ENCODE results near the gene BST1.

BST1 gene

DNA sequence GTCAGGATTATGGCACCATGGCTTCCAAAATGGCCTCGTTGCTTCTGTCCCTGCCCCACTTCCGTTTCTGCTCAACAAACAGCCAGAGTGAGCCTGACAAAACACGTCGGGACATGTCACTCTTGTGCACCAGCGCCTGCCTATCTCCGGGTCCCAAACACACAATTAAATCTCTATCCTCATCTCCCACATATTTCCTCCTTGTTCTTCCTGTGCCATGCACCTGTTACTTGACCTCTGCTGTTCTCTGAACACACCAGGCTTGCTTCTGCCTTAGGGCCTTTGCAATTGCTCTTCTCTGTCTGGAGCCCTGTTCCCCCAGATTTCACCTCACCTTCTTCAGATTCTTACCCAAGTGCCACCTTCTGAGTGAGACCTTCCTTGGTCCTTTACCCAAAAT lies 62.5 kb downstream of the BST1 start:
- Mint-ChIP-seq H3K27me3 (ENCODE audit: low read depth, poor library complexity) (peaks cover 8% of the 10 kb centered on the region), H3K36me3 (ENCODE audit: low read depth) (no peaks in the 10 kb centered on the region), H3K4me1 (no peaks in the 10 kb centered on the region), H3K9me3 (no peaks in the 10 kb centered on the region), H3K4me3 (no peak overlapping the region), H3K27ac (no peak overlapping the region)
- DNase-seq = no peak
- TF ChIP-seq, protein P1, sequence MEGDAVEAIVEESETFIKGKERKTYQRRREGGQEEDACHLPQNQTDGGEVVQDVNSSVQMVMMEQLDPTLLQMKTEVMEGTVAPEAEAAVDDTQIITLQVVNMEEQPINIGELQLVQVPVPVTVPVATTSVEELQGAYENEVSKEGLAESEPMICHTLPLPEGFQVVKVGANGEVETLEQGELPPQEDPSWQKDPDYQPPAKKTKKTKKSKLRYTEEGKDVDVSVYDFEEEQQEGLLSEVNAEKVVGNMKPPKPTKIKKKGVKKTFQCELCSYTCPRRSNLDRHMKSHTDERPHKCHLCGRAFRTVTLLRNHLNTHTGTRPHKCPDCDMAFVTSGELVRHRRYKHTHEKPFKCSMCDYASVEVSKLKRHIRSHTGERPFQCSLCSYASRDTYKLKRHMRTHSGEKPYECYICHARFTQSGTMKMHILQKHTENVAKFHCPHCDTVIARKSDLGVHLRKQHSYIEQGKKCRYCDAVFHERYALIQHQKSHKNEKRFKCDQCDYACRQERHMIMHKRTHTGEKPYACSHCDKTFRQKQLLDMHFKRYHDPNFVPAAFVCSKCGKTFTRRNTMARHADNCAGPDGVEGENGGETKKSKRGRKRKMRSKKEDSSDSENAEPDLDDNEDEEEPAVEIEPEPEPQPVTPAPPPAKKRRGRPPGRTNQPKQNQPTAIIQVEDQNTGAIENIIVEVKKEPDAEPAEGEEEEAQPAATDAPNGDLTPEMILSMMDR (IDR thresholded peaks at IDR 0.05) = no peak

GRCh38 chr4:15765910-15766697 lies 63.2 kb downstream of the BST1 start:
- Mint-ChIP-seq H3K9me3 (no peaks in the 10 kb centered on the region), H3K4me1 (no peaks in the 10 kb centered on the region), H3K36me3 (ENCODE audit: low read depth) (no peaks in the 10 kb centered on the region), H3K4me3 (no peak overlapping the region), H3K27ac (no peak overlapping the region), H3K27me3 (ENCODE audit: low read depth, poor library complexity) (peaks cover 8% of the 10 kb centered on the region)
- no peak for DNase-seq
- TF ChIP-seq, protein P1 (IDR thresholded peaks at IDR 0.05) = no peak

DNA sequence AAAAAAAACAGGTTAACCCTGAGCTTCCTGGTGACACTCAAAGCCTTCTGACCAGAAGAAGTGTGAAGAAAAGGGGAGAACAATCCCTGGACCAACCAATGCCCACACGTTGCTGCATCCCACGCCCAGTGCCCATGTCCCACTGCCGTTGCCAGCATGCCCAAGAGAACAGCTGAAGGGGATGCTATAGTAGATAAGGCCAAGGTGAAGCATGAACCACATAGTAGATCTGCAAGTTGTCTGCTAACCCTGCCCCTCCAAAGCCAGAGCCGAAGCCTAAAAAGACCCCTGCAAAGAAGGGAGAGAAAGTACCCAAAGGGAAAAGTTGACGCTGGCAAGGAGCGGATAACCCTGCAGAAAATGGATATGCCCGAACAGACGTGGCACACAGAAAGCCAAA lies 64.0 kb downstream of the BST1 start:
- Mint-ChIP-seq H3K27ac (no peak overlapping the region), H3K36me3 (ENCODE audit: low read depth) (no peaks in the 10 kb centered on the region), H3K4me1 (no peaks in the 10 kb centered on the region), H3K4me3 (no peak overlapping the region), H3K27me3 (ENCODE audit: low read depth, poor library complexity) (peaks cover 11% of the 10 kb centered on the region), H3K9me3 (no peaks in the 10 kb centered on the region)
- DNase-seq = no peak
- TF ChIP-seq, protein P1 (IDR thresholded peaks at IDR 0.05) = no peak

DNA sequence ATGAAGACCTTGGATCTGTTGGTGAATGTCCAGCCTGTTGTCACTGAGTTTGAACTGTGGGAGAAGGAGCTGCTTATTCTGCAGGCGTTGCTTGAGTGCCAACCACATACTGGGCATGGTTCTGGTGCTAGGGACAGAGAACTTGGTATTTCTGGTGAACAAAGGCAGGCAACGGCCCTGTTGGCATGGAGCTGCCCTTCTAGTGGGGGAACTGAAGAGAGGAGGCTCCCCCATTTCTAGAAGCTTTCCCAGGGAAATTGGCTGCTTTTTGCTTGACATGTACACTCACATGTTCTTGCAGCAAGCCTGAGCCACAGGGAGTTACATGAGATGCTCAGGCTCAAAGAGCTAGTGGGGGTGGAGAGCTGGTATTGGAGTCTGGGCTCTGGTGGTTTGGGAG lies 66.3 kb downstream of the BST1 start:
- Mint-ChIP-seq H3K27ac (no peak overlapping the region), H3K4me1 (no peaks in the 10 kb centered on the region), H3K27me3 (ENCODE audit: low read depth, poor library complexity) (peaks cover 29% of the 10 kb centered on the region), H3K36me3 (ENCODE audit: low read depth) (no peaks in the 10 kb centered on the region), H3K9me3 (no peaks in the 10 kb centered on the region), H3K4me3 (no peak overlapping the region)
- TF ChIP-seq, protein P1 (IDR thresholded peaks at IDR 0.05) = no peak
- DNase-seq = no peak

GRCh38 chr4:15771216-15772058 lies 68.6 kb downstream of the BST1 start:
- Mint-ChIP-seq H3K36me3 (ENCODE audit: low read depth) (no peaks in the 10 kb centered on the region), H3K27ac (no peak overlapping the region), H3K4me1 (no peaks in the 10 kb centered on the region), H3K4me3 (no peak overlapping the region), H3K9me3 (no peaks in the 10 kb centered on the region), H3K27me3 (ENCODE audit: low read depth, poor library complexity) (peaks cover 52% of the 10 kb centered on the region)
- TF ChIP-seq, protein P1 (IDR thresholded peaks at IDR 0.05) = no peak
- no peak for DNase-seq

Data from nephron progenitor cell (in vitro differentiated cells).